SIG-M5 treated with dmso at 0.1 percent for 504 hours (cell line): ENCODE results near the gene COL11A2.

Source experiments
- DNase-seq: peaks from one replicate; lab custom pipeline; 2025; ENCODE audit not compliant: unreplicated experiment; lab: John Stamatoyannopoulos, UW

The COL11A2 gene

DNA sequence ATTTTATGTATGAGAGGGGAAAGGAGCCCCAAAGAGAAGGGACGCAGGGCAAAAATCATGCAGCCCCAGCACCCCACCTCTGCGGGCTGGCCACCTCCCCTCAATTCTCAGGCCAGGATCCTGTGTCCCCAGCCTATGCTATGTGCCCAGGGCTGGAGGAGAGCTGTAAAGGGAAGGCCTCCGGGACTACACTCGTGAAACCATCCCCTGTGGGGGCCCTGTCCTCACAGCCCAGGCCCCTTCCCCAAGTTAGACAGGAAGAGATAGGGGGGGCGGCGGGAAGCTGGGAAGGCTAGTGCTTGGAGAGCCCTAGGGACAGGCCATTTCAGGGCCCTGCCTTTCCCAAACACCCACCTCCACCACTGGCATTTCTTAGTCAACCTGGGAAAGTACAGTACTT is 1.4 kb upstream of the COL11A2 start:
- no peak for DNase-seq

DNA sequence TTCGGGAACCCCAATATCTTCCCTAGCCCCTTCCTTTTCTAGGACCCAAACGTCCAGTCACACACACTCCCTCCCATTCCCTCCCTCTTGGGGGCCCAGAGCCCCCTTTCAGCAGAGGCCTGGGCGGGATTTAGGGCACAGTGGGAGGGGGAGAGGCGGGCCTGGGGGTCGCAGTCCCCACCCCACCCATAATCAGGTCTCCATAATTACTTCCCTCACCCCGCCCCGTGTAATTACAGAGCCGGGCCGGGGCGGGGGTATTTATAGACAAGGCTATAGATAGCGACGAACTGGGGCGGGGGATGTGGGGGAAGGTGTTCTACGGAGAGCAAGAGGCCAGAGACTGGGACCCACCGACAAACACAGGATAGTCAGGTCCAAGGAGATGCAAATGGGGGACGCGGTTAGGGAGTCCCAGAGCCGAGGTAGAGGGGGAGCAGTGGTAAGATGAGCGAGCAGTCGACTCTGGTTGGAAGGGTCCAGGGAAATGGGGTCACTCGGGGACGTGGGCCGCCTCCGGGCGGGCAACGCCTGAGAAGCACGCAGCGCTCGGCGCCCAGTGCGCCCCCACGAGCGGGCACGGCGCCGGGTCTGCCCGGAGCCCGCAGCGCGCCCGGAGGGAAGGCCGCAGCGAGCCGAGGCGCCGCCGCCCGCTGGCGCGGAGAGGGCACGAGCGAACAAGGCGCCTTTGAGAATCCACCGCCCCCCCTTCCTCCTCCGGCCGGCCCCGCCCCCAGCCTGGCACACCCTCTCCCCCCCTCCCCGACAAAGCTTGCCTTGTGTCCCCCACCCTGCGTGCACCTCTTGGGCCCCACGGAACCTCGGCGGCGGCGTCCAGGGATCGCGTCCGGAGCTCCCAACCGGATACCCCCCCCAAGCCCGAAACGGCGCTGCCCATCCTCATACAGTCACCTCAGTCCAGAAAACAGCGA is 670 bp upstream of the COL11A2 start:
- DNase-seq, result no peak

DNA sequence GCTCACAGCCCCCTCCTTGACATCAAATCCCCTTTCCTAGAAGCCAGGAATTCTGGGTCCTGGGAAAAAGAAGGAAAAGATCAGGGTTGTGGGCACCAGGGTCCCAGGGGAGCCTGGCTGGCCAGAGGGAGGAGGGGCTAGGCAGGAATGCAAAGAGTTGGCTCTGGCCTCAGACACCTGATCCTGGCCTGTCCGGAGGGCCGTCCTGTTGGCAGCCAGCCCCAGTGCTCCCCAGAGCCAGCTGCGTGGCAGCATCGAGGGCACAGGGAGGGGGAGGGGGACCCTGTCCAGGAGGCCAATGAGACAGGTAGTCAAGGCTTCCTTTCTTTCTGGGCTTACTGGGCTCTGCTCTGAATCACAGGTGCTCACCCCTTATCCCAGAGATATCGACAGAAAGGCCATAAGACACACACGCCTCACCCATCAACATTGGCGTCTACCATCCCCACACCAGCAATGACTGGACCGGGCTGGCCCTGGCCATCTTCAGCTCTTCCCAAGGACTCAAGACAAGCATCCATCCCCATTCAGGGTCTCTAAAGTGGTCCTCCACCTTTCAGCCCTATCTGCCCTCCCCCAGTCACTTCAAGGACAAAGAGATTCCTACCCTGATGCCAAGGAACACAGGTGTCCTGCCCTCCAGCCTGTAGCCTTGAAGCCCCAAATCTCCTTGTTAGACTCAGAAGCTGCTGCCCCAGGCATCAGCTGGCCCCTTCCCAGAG is 723 bp downstream of the COL11A2 start:
- DNase-seq, result no peak

DNA sequence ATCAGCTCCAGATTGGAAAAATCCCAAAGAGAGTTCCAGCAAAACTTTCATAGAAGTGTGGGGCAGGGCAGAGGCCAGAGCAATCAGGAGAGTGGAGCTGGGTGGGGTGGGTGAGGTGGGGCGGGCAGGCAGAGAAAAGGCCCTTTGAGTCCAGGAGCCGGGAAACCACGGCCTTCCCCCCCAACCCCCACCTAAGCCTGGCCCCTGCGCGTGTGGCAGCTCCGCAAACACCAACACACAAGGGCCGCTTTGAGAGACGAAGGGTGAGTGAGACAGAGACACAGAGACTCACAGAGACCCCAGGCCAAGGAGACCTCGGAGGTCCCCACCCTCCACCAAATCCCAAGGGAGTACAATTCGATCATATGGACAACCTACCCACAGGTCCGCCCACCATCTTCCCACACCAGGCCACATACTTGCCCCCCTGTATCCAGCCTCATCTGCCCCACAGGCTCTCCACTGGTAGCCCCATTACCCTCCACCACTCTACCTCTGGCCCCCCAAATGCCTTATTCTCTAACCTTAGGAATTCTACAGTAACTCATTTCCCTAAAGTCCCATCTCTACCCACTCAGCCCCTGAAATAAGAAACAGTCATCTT is 1.7 kb downstream of the COL11A2 start:
- no peak for DNase-seq

DNA sequence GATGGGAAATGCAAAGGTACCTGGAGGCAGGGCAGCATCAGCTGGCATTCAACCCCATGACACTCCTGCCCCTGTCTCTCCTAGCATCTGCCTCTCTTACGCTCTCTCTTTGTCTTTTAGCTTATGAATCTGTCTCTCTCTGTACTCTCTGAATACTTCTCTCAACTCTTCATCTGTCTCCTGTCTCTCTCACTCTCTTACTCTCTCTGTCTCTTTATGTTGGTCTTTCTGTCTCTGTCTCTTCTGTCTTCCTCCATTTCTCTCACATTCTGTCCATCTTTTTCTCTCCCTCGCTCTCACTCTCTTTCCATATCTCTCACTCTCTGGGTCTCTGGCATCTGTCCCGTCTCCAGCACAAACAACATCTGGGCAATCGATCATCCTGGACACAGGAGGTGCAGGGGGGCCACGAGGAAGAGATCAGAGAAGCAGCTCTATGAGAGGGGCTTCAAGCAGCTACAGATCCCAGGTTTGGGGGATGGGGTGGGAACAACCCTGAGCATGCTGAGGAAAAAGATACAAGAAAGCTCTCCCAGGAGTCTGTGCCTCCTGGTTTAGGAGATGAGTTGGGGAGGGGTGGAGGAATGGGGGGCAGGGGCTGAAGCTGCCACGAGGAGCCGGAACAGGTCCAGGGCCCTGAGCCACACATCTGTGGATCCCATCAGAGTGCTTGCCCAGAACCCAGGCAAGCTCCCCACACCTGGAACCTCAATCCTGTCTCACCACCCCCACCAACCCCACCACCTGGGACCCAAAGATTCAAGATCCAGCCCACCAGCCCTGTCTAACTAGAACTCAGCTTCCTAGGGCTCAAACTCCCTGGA is 2.4 kb downstream of the COL11A2 start:
- DNase-seq, result no peak

DNA sequence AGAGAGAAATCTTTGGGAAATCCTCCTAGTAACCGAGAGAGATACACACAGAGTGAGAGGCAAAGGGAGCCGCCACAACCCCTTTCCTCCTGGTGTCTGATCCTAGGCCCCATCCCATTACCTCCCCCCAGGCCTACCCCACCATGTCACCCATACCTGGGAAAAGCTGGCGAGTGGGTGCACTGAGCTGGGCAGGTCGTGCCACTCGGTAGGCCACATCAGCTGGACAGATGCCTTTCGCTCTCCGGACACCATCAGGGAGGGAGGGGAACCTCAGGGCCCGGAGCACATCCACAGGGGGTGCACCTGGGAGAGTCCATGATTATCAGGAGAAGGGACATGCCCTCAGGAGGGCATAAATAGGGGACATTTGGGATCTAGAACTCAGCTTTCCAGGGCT is 3.1 kb downstream of the COL11A2 start:
- no peak for DNase-seq

DNA sequence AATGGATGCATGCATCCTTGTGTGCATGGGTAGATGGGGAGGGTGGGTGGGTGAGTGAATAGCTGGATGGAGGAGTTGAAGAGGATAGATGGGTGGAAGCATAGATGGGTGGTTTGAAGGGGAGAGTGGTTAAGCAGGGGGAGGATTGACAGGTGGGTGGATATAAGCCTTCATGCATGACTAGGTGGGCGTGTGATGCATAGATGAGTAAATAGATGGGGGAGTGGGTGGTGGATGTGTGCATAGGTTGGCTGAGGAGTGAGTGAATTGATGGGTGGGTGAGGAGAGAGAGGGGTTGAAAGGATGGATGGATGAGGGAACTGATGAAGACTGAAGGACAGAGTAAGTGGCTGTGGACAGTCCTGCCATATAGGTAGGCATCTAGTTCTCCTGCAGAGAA is 4.5 kb downstream of the COL11A2 start:
- DNase-seq, result no peak

DNA sequence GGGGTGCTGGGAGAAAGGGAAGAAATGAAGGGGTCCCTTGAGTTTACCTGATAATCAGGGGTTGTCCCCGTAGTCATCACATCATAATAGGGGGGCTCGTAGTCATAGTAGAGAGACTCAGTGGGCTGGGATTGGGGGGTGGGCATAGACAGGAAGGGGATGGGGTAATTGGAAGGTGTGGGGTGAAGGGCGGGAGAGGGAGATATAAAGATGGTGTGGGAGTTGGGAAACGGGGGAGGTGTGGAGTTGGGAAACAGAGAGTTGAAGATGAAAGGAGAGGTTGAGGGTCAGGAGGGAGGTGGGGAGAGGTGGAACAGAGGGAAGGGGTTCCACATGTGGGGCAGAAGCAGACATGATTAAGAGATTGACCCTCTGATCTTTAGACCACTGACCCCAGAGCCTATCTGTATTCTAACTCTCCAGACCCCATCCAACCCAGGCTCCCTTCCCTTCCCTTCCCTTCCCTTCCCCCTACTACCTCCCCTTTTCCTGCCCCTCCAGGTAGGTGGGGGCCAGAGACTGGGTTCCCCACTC is 6.5 kb downstream of the COL11A2 start:
- no peak for DNase-seq

DNA sequence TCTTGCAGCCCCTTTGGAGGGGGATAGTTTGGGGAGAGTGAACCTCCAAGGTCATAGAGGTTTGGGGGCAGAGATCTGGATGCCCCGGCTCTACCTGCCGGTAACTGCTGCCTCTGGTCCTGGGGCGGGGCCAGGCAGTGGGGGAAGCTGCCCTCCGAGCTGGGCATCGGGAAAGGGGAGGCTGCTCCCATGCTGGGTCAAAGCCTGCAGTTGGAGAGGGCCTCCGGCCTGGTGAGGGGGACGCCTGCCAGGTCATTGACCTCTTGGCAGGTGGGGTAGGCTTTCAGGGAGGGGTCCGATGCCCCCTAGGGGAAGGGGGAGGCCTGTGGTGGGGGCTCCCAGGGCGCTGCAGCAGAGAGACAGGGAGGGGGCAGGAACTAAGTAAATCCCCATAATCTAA is 7.1 kb downstream of the COL11A2 start:
- DNase-seq, result no peak

DNA sequence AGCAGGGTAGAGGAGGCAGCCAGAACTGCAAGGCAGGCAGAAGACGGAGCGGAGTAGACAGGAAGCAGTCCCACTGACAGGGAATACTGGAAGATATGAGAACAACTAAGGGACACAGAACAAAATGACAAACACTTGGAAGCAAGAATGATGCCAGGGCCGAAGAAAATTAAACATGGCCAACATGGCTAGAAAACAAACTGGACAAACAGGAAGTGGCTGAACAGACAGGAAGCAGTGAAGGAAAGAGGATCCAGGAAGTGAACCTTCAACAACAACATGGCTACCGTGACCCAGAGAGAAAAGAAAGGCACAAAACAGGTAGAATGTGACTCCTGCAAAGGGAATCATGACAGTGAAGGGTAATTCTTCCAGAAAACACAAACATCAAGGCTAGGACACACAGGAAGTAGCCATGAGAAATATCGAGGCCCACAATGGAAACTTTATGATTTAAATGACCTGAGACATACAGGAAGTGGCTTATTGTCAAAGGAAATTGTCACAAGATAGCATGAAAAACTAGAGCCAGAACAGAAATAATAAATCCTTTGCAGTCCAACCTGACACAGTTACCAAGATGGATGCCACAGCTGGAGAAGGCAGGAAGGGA is 9.1 kb downstream of the COL11A2 start:
- no peak for DNase-seq

DNA sequence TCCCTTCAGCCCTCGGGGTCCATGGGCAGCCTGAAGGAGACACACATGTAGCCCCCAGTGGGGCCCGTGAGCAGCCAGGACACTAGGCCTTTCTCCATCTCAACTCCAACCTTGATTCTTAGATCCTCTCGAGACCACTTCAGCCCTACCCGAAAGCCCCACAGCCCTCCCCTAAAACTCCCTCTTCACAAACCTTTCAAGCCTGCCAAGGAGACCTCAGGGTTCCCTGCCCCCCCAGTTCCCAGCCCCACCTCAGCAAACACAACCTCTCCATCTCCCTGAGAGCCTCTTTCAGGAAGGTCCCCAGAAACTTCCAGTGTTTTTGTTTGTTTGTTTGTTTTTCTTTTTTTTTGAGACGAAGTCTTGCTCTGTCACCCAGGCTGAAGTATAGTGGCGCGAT is 11.1 kb downstream of the COL11A2 start:
- DNase-seq, result no peak

DNA sequence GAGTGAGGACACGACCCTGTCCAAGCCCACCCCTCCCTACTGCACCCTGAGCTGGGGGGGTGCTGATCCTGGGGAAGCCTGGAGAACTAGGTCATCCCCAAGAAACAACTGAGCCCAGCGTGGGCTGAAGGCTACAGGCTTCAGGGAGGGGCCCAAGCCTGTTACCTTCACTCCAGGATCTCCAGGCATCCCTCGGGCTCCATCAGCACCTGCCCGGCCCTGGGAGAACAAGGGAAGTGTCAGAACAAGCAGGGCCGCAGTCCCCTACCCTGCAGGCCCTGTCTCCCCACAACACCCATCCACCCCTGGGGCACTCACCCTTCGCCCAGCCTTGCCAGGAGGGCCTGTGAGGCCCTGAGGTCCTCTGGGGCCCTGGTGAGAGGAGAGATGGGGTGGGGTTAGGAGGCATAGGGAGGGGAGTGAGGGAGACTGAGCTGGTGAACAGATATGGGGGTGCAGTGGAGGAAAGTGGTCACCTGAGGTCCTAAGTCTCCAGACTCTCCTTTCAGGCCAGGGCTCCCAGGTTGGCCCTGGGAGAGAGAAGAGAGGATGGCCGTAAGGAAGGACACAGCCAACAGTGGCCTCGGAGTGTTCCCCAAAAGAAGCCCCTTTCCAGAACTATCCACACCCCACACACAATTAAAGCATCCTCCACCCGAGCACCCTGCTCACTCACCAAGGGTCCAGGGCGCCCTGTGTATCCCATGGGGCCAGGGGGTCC is 13.4 kb downstream of the COL11A2 start:
- DNase-seq, result no peak

DNA sequence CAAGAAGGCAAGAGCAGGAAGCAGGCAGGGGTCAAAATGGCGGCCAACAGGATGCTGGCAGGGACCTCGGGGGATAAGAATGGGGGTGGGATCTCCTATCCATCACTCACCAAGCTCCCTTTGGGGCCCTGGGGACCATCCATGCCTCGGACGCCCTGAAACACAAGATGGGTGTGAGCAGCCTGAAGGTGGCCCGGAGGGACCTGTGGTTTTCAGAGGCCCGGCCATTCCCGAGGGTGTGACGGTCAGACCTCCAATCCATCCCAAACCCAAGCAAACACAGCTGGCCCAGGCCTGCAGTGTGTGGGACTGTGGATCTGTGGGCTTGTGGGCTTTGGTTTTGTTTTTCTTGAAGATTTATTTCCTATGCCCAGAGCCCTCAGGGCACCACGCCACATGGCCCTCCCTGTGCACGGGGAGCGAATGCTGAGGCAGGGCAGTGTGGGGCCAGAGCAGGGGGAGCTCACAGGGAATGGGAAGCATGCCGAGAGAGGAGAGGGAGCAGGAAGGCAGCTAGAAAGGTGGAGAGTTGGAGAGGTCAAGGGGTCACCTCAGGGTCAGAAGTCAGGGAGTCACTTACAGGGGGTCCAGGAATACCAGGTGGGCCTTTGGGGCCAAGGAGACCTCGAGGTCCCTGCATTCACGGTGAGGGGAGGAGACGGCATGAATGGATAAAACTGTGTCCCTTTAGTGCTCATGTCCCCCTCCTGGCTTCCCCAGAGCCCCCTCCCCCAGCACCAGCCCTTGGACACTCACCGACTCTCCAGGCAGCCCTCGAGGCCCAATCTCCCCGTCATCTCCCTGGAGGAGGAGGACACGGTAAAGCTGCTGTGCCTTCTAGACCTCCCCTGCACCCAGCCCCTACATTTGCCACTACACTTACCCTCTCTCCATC is 14.5 kb downstream of the COL11A2 start:
- DNase-seq, result no peak

DNA sequence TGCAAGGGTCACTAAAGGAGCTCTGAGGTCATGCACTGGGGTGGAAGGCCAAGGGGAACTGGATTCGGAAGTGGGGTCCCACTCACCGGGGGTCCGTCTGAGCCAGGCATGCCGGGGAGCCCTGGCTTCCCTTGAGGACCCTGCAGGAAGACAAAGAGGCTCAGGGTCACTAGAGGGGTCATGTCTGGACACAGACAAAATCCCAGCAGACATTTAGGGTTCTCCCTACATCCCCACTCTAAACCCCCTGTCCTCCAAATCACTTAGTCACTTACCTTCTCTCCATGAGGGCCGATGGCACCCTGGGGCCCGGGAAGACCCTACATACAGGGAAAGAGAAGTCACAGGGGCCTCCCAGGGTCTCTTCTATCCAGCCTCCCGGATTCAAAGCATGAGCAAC is 15.4 kb downstream of the COL11A2 start:
- DNase-seq, result no peak

DNA sequence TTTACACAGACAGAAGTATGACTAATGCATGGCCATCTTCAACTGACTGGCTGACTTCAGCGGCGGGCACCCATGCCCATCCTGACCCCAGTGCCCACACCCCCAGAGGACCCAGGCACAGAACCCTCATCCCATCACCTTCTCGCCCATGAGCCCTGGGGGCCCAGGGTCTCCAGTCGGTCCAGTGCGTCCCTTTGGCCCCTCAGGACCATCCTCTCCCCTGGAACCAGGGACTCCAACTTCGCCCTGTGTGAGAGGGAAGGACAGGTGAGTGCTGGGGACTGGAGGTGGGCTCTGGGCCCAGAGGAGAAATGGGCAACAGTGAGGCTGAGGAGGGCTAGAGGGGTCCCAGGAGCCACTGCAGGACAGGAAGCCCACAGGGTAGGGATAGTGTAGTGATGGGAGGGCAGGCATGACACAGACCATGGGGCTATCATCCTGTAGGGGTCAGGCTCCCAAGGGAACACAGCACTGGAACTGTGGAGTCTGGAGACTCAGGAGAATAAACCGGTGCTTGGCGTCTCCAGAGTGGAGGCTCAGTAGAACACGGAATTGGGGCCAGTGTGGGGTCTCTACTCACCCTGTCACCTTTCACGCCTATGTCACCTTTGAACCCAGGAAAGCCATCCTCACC is 16.7 kb downstream of the COL11A2 start:
- DNase-seq, result no peak

DNA sequence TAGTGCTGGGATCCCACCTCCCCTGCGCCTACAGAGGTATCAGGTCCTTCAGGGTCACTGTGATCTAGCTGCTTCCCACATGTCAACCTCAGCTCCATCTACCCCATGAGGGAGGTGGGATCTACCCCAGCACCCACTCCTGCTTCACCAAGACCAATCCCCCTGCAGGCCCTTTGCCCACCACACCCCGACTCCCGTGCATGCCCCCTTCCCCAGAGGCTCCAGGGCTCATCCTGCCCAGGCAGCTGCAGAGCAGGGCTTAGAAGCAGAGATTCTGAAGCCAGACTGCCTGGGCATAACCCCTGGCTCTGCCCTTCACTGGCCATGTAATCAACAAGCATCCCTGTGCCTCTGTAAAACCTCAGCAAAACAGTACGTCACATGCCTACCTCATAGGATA is 17.5 kb downstream of the COL11A2 start:
- DNase-seq, result no peak

DNA sequence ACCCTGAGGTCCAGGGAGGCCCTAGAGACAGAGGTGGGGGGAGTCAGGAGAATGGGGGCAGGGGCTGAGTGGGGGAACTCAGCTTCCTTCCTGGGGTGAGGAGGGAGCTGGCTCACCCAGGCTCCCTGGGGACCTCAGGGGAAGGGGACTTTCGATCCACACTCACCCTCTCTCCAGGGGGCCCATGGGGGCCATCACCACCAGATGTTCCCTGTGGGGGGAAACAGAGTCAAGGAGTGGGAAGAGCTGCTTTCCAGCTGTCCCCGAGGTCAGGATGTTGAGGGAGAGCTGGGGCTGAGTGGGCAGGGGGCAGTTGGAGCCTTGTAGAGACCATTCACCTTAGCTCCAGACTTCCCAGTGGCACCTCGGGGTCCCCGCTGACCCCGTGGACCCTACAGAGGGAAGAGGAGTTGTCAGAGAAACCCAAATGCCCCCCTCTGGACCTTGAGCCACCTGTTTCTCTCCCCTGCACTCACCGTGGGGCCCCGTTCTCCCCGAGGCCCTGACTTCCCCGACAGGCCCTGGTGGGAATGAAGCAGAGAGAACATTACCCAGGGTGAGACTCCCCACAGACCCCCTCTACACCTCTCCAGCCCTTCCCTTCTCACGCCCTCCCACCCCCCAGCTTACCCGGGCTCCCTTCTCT is 18.6 kb downstream of the COL11A2 start:
- no peak for DNase-seq
